ENCODE results near the gene SLC26A8.
"Not testable (repeated sequence)": the region's sequence is repeated elsewhere in the genome, so short reads cannot be mapped to it uniquely, and the experiment has no call there.

DNA sequence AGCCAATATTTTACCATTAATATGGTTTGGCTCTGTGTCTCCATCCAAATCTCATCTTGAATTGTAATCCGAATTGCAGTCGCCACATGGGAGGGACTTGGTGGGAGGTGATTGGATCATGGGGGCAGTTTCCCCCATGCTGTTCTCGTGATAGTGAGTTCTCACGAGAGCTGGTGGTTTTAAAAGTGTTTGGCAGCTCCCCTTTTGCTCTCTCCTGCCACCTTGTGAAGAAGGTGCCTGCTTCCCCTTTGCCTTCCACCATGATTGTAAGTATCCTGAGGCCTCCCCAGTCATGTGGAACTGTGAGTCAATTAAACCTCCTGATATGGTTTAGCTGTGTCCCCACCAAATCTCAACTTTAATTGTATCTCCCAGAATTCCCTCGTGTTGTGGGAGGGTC lies 85.2 kb downstream of the SLC26A8 start:
- TF ChIP-seq, protein P1, sequence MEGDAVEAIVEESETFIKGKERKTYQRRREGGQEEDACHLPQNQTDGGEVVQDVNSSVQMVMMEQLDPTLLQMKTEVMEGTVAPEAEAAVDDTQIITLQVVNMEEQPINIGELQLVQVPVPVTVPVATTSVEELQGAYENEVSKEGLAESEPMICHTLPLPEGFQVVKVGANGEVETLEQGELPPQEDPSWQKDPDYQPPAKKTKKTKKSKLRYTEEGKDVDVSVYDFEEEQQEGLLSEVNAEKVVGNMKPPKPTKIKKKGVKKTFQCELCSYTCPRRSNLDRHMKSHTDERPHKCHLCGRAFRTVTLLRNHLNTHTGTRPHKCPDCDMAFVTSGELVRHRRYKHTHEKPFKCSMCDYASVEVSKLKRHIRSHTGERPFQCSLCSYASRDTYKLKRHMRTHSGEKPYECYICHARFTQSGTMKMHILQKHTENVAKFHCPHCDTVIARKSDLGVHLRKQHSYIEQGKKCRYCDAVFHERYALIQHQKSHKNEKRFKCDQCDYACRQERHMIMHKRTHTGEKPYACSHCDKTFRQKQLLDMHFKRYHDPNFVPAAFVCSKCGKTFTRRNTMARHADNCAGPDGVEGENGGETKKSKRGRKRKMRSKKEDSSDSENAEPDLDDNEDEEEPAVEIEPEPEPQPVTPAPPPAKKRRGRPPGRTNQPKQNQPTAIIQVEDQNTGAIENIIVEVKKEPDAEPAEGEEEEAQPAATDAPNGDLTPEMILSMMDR (conservative IDR thresholded peaks at IDR 0.05 in 1 of 2, IDR thresholded peaks at IDR 0.05 in 1 of 2; ENCODE audit: extremely low read depth in 1 of 2, insufficient read depth in 1 of 2, low read depth in 1 of 2, low read length in 2 of 2): not testable (repeated sequence)
- not testable (repeated sequence) for TF ChIP-seq EZH2 (IDR thresholded peaks at IDR 0.05; ENCODE audit: borderline replicate concordance, low read length)
